ENCODE measurements around the gene BEAN1.

GRCh38 chr16:66462912-66463311 is 35.8 kb downstream of the BEAN1 start:
- TF ChIP-seq CTCF (IDR thresholded peaks at IDR 0.05) (no peak), POLR2A (IDR thresholded peaks at IDR 0.05) (no peak)

All from Peyer's patch (tissue), 4 donors.